Chondrocyte (in vitro differentiated cells): Measurements from ENCODE around the gene TKFC. TPM values are rescaled to one million over a fixed set of nuclear protein-coding genes. Genes with fewer than 3 reads are reported as not detected.

Experiments
- DNase-seq: peaks from one replicate; pipeline ENCODE4 v3.0.0; 2021; ENCODE audit warnings: mixed read lengths, low spot score
- H3K27ac Mint-ChIP-seq: one replicate; pipeline ENCODE4 v1.8.0; 2021; ENCODE audit warnings: mild to moderate bottlenecking, moderate library complexity, mixed read lengths; ENCODE audit not compliant: unreplicated experiment
- H3K27me3 Mint-ChIP-seq: 2 replicates; pipeline ENCODE4 v1.8.0; 2021; ENCODE audit warnings: low read depth, mixed read lengths
- H3K36me3 Mint-ChIP-seq: 2 replicates; pipeline ENCODE4 v1.8.0; 2021; ENCODE audit warnings: low read depth, mixed read lengths
- H3K4me1 Mint-ChIP-seq: 2 replicates; pipeline ENCODE4 v1.8.0; 2021; ENCODE audit warnings: low read depth, mild to moderate bottlenecking, mixed read lengths
- H3K4me3 Mint-ChIP-seq: one replicate; pipeline ENCODE4 v1.8.0; 2021; ENCODE audit warnings: mild to moderate bottlenecking, moderate library complexity, mixed read lengths; ENCODE audit not compliant: unreplicated experiment
- H3K9me3 Mint-ChIP-seq: 2 replicates; pipeline ENCODE4 v1.8.0; 2021; ENCODE audit warnings: low read depth, mixed read lengths
- CTCF ChIP-seq: fragments of 200-600 bp; sonication (generic); IDR thresholded peaks from 2 replicates; pipeline ENCODE4 v1.5.0; 2021; ENCODE audit warnings: antibody characterized with exemption, mild to moderate bottlenecking, moderate library complexity
- total RNA-seq: library from RNA; stranded (reverse); gene quantifications from 3 replicates; pipeline ENCODE4 v1.2.1, GENCODE V29; 2021

The TKFC gene
- total RNA-seq, 1 donor from 2014 or later, result 32.2 TPM

DNA sequence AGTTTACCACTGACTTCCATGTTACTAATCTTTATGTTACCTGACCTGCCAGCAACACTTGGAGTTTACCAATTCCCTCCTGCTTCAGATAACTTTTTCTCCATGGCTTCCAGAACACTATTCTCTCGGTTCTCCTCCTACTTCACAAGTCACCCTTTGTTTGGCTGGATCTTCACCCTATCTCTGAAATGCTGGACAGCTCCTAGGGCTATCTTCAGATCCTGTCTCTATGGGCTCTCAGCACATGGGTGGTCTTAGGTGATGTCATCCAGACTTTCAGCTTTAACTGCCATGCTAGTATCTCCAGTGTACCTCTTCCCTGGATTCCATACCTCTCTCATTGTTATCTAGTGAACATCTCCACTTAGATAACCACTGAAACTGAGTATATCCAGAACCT is 25.7 kb upstream of the TKFC start:
- TF ChIP-seq CTCF, result no peak
- H3K27ac Mint-ChIP-seq, result no peak overlapping the region
- DNase-seq, result no peak
- no peaks in the 10 kb centered on the region for H3K4me1 Mint-ChIP-seq
- H3K36me3 Mint-ChIP-seq, result peaks cover 33% of the 10 kb centered on the region
- H3K27me3 Mint-ChIP-seq, result no peaks in the 10 kb centered on the region
- H3K9me3 Mint-ChIP-seq, result no peaks in the 10 kb centered on the region
- H3K4me3 Mint-ChIP-seq, result no peak overlapping the region

DNA sequence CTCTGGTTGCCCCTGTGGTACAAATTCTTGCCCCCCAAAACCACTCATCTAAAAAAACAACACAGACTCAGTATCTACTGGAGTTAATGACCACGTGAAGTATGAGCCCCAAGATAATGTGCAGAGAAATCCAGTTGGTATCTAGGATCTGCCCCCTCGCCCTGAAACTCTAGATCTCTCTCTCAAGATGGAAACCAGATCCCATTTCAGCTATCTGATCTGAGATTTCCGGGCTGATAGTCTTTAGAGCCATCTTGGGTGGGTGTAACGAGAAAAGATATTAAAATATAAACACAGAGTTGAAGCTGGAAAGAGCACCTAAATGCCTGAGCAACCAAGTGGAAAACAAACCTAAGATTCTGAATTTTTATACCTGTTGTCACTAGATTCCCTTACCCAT is 23.9 kb upstream of the TKFC start:
- no peaks in the 10 kb centered on the region for H3K27me3 Mint-ChIP-seq
- TF ChIP-seq CTCF, result no peak
- no peaks in the 10 kb centered on the region for H3K9me3 Mint-ChIP-seq
- H3K27ac Mint-ChIP-seq, result no peak overlapping the region
- peaks cover 33% of the 10 kb centered on the region for H3K36me3 Mint-ChIP-seq
- no peak overlapping the region for H3K4me3 Mint-ChIP-seq
- no peaks in the 10 kb centered on the region for H3K4me1 Mint-ChIP-seq
- no peak for DNase-seq

DNA sequence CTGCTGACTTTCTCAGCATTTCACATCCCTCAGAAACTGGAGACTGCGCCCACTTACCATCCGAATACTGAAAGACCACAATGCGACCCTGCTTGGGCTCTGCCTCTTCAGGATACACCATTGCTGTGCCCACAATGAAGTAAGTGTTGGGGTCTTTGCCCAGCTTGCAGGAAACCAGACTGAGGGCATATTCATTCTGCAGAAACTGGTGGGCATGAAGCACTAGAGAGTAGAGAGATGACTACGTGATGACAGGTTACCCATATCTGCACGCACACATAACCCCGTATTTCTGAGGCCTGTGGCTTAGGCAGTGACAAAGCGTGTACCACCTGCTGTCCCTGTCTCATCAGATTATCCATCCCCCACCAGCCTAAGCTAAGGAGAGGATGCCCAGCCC is 23.3 kb upstream of the TKFC start:
- no peak for DNase-seq
- no peak overlapping the region for H3K27ac Mint-ChIP-seq
- peaks cover 33% of the 10 kb centered on the region for H3K36me3 Mint-ChIP-seq
- H3K4me1 Mint-ChIP-seq, result no peaks in the 10 kb centered on the region
- no peaks in the 10 kb centered on the region for H3K27me3 Mint-ChIP-seq
- no peak overlapping the region for H3K4me3 Mint-ChIP-seq
- TF ChIP-seq CTCF, result no peak
- H3K9me3 Mint-ChIP-seq, result no peaks in the 10 kb centered on the region

- DNase-seq, result no peak
- TF ChIP-seq CTCF, result no peak
- Mint-ChIP-seq H3K9me3 (no peaks in the 10 kb centered on the region), H3K27ac (no peak overlapping the region), H3K4me3 (no peak overlapping the region), H3K36me3 (peaks cover 35% of the 10 kb centered on the region), H3K27me3 (no peaks in the 10 kb centered on the region), H3K4me1 (no peaks in the 10 kb centered on the region)
Observed at GRCh38 chr11:61310749-61311148, 22.3 kb upstream of the TKFC start.

- H3K4me3 Mint-ChIP-seq, result no peak overlapping the region
- no peak for TF ChIP-seq CTCF
- DNase-seq, result no peak
- no peaks in the 10 kb centered on the region for H3K9me3 Mint-ChIP-seq
- no peaks in the 10 kb centered on the region for H3K4me1 Mint-ChIP-seq
- peaks cover 39% of the 10 kb centered on the region for H3K36me3 Mint-ChIP-seq
- H3K27ac Mint-ChIP-seq, result no peak overlapping the region
- H3K27me3 Mint-ChIP-seq, result no peaks in the 10 kb centered on the region
Observed at GRCh38 chr11:61315260-61315659, 17.8 kb upstream of the TKFC start.
